ENCODE results near the gene LOXL3.

LOXL3 gene

DNA sequence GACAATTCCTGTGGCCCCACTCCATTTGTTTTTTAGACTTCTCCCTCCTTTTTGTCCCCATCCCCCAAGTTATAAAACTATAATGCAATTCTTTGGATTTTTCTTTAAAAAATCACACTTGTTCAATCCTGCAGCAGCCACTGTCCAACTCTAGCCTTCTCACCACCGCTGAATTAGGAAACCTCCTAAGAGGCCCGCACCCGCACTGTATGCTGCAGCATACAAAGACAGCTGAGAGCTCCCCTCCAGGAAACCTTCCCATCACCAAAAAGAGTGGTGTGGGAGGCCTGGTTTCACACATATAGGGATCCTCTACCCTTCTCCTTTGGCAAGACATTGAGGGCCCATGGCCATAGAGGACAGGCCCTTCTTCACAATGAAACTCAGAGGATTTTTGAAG lies 49.2 kb downstream of the LOXL3 start:
- DNase-seq: no peak

DNA sequence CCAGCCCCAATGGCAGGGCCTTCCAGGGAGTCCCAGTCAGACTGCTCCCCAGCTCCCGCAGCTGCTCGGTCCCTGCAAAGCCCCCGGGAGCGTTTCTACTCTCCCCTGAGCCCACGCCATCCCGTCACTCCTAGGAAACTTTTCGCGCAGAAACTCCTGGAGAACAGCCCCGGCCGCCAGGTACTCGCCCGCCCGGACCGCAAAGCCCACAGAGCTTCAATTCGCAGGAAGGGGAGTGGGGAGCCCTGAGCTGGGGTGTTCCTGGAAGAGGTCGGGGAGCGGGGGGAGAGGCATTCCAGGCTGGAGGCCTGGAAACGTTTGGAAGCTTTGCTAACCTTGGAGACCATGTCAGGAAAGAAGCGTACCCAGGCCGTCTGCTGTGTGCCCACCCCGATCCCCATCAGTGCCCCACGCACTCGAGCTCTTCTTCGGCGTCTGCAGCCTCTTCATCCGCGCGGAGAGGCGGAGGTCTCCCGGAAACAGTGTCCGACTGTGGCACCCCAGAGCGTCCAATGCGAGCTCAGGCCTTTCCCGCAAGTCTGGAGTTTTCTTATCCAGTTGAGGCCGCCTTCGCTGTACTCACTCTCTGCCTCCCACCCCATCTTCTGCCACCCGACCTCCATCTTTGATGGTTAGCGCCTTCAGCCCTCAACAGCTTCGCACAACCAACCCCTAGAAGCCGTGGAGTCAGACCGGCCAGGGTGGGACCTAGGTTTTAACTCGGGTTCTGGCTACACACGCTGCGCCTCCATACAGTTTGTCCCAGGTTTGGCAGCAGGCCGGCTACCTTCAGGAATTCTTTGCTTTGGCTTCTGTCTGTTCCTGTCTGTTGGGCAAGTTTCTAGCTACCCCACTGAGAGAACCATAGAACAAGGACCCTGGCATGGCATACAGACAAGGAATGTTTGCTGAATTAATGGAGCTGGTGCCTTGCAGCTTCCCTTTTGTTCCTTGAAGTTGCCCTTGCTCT lies 50.0 kb downstream of the LOXL3 start:
- no peak for DNase-seq

DNA sequence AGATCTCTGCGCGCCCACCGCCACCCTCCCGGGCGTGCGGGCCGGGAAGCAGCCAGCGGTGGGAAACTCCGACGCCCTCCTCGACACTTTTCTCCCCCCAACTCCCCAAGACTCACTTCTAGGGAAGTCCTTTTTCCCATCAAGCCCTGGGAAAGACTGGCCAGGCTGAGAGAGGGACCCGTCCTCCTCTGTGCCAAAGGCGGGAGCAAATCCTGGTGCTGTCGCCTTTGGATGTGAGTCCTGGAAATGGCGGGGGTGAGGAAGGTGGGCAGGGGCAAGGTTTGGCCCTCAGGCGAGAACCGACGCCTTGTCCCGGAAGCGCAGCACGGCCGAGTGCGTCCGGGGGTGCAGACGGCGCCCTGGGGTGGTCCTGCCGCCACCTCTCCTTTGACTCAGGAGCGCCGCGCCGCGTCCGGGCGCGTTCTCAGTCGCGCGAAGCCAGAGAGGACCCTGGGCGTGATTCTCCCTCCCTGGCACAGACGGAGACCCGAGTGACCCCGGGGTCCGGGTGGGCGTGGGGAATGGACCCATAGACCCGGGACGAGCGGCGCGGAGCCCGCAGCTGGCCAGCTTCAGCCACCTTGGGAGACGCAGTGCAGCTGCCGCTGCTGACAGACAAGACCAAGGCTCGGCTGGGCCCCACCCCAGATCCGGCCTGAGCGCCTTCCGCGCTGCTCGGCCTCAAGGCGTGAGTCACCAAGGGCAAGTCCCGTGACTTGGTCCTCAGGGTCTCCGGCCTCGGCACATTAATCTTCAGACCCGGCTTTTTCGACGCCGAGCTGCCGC lies 50.8 kb downstream of the LOXL3 start:
- no peak for DNase-seq

DNA sequence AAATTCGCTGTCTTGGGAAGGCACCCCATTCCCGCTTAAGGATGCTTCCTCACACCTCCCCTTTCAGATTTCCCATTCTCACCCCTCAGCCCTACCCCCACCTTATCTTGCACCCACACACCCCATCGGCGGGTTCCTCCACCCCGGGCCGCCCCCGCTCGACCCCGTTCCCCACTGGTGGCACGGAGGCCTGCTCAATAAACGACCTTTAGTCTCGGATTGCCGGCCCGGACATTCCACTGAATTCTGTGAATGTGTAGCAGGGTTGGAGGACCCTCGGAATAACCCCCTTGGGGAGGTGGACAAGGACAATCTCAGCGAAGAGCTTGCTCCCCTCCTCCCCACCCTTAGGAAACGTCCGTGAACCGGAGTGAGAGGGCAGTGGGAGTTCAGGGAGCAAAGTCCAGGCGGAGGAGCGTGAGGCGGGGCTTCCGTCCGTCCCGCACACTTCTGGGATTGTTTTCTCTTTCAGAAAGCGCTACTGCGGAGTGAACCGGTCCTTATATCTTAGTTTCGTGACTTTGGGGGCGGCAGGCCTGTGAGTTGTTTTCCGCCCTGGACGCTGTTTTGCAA lies 51.5 kb downstream of the LOXL3 start:
- no peak for DNase-seq

DNA sequence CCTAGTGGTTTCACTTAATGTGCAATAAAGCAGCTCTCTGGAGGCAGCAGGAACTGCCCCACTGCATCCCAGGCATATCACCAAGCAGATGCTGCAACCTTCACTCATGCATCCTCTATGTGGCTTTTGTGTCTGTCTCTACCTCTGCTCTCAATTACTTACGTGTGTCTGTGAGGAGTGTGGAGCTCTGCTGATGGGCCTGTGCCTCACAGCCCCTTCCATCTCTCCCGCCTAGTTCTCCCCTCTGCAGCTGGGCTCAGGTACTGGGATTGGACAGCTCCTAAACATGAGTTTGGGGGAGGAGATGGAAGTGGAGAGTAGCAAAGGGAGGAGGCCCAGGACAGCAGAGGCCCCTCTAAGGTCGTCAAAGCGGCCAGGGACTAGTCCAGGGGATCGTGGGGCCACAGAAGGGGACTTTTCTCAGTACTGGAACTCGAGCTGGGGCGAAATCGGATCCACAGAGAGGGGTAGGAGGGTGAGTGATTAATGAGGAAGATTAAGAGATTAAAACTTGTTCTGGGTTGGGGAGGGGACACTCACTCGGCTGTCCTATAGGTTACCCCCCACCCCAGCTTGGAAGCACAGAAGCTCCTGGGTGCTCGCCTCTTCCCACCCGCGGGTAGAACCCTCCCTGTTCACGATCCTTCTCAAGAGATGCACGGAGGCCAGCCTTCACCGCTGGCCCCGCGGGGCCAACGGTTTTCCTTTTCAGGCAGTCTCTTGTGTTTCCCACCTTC lies 52.2 kb downstream of the LOXL3 start:
- no peak for DNase-seq

DNA sequence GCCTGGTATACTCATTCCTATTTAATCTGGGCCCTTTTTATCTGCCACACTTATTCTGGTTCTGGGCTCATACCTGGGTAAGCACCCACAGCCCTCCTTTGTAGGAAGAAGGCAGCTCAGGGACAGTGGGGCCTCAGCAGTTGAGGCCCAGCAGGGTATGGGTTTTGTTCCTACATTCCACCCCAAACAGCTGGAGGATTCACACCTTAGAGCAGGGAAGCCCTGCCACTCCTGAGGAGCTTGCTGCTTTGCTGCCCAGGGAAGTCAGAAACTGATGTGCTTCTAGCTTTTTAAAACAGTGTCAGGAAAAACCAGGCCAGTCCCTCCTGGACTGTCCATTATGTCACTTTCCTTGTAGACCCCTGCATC lies 53.2 kb downstream of the LOXL3 start:
- no peak for DNase-seq

DNA sequence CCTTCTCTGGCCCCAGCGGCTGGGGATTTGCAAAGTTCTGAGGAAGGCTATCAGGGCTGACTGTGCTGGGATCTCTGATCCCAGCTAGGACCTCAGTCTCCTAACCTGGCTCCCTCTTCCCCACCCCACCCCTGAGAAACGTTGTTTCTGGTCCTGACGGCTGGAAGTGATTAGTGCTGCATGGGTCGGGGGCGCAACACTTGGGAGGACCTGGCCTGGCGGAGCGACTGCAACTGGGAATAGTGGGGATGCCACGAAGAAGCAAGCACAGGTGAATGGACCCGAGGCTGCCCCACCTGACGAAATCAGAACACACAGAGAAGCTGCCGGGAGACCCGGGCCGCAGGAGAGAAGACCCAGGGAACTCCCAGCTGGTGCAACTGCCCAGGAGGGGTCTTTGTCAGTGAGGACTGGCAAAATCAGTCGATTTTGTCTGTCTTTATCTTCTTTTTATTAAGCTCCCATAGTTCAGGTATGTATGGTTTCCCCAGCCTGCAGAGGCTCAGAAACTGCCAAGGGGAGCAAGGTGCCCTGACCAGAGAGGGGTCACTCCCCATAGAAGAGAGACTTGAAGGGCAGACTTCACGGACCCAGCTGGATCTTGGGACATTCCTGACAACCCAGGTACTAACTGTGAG lies 53.7 kb downstream of the LOXL3 start:
- no peak for DNase-seq

DNA sequence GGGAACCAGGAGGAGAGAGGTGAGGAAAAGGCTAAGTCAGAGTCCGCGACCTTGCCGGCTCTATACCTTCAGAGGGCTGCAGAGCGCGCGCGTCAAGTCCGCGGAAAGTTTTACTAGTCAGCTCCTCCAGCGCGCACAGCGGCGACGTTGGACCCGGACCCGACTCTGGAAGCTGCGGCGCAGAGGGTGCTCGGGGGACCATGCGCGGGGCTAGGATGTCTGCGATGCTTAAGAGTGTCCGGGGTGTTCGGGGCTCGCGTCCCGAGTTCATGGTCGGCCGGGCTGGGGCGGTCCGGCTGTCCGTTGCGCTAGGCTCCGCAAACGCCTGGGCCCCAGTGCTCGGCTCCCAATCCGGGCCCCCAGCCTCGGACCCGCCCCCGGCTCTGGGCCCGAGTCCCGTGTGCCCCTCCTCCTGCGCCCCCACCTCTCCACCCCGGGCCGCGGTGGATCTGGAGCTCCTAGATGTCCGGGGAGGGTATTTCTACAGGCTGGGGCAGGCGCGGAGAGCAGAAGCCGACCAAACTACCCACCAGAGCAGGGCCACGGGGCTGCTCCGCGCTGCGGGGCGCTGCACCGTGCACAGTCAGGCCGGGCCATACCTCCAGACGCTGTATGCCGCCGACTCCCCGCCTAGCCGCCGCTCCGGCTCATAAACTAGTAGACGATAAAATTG lies 54.3 kb downstream of the LOXL3 start, which contains the start of gene LBX2:
Gene LBX2, minus strand, starts transcription at position 337 of the 673 bp plus-strand sequence. Its CDS starts 66 bp downstream, at position 271.
- DNase-seq: no peak

DNA sequence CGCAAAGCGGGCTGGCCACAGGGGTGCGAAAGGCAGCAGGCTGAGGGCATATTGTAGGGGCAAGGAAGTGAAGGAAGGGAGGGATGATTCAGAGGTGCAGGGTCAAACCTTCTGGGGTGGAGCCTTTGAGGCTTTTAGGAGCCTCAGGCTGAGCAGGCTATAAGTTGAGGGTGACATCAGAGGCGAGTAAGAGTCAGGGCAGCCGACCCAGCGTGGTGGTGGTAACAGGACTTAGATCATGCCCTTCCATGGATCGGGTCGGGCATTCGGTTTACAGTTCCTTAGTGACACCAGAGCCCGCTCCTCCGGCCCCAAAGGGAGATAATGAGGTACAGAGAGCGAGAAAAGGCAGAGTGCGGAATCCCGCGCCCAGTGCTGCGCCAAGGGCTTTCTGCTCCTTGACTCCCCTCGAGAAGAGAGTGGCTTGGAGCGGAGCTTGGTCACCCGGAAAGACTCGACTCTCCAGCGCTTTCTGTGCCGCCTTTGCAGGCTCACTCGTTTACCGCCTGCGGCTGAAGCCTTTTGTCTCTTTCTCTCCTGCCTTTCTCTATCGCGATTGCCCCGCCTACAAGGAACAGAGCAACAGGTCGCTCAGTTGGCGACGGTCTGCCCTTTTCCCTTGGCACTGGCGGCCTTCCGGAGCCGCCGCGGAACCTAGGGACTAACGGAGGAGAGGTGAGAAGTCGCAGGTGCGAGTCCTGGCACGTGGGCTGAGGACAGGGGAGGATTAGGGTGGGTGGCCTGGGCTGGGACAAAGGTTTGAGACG lies 55.1 kb downstream of the LOXL3 start:
- DNase-seq: no peak

DNA sequence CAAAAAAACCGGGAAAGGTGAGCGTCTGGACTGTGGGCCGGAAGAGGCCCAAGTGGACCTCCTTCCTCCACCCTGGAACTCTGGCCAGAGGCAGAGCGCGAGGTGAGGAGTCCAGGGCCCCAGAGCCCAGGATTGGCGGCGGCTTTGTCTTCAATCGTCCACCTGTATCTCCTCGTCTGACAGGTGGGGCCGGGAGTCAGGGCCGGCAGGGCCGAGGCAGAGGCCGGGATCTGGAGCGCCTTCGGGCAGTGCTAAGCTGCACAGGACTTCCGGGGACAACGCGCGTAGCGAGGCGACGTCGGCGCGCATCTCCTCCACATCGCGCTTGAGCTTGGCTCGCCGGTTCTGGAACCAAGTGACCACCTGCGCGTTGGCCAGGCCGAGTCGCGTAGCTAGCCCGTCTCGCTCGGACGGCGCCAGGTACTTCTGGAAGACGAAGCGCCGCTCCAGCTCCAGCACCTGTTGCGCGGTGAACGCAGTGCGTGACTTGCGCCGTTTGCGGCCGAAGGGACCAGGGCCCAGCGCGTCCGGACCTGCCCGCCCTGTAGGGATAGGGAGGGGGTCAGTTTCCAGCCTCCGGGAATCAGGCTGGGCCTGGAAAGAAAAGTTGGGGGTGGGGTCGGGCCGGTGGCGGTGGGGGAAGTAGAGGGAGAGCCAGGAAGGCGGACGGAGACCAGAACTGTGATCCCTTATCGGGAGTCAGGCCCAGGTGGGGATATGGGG lies 55.8 kb downstream of the LOXL3 start:
- DNase-seq: no peak

DNA sequence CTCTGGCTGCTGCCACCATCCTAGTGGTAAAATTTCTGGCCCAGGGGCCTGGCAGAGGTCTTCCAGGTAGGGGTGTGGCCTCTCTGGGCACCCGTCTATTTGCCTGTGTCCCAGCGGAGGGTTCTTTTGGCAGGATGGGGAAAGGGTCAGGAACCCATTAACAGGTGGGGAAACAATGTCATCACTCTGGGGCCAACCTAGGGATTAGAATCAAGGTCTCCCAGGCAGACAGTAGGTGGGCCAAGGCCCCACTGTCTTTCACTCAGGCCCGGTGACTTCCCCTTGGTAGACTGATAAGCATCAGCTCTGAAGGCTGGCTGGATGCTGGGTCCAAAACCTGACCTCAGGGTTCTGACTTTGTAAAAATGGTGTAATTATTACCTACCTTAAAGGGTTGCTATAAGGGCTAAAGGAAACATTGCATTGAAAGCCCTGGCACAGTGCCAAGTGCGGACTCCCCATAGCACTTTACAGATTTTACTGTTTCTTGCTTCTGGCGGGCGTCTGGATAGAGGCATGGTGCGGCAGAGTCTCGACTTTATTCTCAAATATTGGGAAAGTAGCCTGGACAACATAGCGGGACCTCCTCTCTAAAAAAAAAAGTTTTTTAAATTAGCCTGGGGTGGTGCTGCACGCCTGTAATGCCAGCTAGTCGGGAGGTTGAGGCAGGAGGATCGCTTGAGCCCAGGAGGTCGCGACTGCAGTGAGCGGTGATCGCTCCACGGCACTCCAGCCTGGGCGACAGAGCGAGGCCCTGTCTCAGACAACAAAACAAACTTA lies 56.6 kb downstream of the LOXL3 start:
- DNase-seq: no peak

DNA sequence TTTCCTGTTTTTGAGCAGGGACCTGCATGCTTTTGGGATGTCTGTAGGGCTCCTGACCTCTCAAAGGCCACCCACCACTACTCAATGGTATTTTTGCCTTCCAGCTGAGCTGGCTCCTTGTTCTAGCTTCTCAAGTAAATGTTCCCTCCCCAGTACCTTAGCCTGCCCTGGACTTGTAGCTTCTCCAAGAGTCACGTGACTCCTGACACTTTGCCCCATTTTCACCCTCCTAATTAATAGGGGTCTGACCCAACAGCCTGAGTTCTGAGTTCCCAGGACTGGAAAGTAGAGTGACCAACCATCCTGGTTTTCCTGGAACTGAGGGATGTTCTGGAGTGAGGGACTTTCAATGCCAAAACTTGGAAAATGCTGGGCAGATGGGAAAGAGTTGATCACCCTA lies 58.3 kb downstream of the LOXL3 start:
- DNase-seq: no peak

DNA sequence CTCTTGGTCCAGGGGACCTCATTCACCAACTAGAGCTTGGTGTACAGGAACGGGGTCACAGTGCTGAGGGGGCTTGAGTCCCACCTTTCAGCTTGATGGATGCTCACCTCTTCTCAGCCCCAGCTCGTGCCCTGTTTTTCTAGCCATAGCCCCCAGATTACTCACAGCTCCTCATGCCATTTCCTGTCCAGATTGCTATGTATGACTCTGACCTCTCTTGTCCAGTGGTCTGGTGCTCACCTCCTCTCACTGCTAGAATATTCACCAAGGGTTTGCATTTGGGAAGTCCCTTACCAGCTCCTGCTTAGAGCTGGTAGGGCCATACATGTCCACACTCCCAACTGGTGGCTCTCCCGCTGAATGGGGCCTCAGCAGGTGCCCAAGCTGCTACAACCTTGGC lies 60.2 kb downstream of the LOXL3 start:
- no peak for DNase-seq

DNA sequence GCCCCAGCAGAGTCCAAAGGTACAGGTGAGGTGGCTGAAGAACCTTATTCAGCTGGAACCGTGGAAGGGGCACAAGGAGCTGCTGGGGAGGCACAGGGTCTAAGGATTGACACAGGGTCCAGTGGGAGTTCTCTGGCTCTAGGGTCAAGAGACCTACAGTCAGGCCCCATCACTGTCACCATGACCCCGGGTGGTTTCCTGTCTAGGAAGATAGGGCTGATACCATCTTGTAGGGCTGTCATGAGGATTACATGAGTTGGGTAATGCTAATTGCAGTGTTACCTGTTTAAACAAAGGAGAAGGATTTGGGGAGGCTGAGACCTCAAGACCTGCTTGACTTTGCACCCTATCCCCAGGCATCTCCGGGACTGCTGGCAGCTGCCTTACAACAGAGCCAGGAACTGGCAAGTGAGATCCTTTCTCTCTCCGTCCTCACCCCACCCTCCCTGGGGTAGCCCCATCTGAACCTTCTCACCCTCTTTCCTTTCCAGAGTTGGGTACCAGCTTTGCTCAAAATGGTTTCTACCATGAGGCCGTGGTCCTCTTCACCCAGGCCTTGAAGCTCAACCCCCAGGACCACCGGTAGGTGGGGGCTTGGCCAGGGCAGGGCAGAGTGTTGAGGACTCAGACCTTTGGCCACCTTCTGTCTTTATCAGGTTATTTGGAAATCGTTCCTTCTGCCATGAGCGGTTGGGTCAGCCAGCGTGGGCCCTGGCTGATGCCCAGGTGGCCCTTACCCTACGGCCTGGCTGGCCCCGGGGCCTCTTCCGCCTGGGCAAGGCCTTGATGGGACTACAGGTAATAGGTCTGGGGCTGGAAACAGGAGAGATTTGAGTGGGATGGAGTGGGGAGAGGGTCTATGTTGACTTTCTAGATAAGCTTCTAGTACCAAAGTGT lies 61.8 kb downstream of the LOXL3 start:
- DNase-seq: no peak

DNA sequence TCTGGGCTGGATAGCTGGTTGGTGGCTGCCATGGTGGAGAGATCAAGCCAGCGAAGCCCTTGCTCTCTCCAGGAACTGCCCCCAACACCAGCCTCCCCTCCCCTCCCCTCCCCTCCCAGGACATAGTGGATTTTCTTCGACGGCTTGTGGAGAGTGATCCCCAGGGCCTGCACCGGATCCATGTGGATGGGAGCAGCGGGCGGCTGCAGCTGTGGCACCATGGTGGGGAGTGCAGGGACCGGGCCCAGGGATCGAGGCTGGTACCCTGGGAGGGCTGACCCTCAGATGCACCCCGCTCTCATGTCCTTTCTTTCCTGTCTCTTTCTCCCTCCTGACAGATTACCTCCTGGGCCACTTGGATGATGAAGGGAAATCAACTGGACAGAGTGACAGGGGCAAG lies 63.8 kb downstream of the LOXL3 start:
- DNase-seq: no peak

DNA sequence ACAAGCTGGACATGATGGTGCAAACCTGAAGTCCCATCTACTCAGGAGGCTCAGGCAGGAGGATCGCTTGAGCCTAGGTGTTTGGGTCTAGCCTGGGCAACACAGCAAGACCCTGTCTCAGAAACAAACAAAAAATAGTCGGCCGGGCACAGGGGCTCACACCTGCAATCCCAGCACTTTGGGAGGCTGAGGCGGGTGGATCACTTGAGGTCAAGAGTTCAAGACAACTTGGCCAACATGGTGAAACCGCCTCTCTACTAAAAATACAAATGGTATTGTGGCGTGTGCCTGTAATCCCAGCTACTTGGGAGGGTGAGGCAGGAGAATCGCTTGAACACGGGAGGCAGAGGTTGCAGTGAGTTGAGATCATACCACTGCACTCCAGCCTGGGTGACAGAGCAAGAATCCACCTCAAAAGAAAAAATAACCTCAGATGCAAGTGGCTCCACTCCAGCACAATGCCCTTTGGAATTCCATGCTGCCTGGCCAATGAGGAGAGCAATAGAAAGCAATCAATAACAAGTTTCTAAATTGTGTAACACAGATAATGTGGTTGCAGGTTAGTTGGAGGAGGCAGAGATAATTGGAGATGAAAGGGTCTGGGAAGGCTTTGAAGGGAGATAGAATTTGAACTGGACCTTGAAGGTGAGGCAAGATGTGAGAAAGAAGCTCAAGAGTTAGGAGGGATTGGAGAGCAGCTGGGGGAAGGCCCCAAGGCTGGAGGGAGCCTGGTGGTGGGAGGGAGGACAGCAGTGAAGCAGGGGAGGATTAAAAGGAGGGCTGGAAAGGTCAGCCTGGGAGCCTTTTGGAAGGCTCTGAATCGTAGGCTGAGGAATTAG lies 64.9 kb downstream of the LOXL3 start:
- no peak for DNase-seq

DNA sequence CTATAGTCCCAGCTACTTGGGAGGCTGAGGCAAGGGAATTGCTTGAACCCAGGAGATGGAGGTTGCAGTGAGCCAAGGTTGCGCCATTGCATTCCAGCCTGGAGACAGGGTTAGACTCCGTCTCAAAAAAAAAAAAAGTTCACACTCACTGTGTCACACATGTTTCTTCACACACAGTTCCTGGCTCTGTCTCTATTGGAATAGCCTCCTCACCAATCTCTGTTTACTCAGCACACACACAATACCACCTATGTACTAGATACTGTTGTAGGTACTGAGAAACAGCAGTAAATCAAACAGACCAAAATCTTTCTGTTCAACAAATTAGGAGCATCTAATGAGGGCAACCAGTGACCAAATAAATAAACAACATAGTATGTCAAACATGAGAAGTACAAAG lies 67.6 kb downstream of the LOXL3 start:
- DNase-seq: no peak
